ENCODE results near the gene CTAGE9.

DNA sequence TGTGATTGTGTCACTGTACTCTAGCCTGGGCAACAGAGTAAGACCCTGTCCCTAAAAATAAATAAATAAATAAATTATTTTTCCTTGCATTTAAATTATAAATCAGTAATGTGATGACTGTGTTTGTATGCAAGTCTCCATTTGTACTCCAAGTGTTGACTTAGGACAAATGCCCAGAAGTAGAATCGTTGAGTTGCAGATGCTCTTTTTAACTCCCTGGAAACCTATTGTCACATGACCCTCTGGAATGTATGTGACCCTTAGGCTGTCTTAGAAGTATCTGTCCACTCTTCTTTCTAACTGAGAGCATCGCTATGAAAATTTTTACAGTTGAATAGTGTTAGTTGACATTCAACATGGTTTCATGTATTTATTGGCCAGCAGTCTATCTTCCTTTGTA lies 28.4 kb downstream of the CTAGE9 start:
- TF ChIP-seq CTCF (conservative IDR thresholded peaks at IDR 0.05 in 1 of 2, IDR thresholded peaks at IDR 0.05 in 1 of 2; ENCODE audit: low read depth in 1 of 2, low read length in 2 of 2) (no peak), EZH2 (IDR thresholded peaks at IDR 0.05; ENCODE audit: low read length, missing control alignments) (no peak)

All from fibroblast of lung (primary cell).